ENCODE results near the gene KCTD17.

DNA sequence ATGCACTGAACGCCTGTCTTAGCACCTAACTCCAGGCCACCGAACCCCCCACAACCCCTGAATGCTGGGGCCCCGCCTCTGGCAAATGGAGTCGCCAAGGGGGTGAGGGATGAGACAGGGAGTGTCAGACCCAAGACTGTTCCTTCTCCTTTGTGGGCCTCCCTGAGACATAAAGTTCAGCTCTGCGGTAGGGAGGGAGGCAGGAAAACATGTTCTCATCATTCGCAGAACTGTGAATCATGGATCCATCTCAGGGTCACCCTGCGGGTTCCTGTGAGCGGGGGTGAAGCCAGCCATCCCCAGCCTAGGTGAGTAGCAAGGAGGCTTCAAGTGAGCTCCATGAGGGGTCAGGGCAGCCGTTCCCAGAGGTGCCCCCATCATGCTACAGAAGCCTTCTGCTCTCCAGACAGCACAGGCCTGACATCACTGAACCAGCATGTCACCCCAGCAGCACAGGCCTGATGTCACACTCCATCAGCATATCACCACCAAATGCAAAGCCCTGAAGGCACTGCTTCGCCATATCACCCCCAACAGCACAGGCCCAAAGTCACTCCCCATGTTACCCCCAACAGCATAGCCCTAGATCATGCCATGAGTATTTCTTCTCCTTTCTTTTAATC lies 30.8 kb downstream of the KCTD17 start:
- TF ChIP-seq, protein P1, sequence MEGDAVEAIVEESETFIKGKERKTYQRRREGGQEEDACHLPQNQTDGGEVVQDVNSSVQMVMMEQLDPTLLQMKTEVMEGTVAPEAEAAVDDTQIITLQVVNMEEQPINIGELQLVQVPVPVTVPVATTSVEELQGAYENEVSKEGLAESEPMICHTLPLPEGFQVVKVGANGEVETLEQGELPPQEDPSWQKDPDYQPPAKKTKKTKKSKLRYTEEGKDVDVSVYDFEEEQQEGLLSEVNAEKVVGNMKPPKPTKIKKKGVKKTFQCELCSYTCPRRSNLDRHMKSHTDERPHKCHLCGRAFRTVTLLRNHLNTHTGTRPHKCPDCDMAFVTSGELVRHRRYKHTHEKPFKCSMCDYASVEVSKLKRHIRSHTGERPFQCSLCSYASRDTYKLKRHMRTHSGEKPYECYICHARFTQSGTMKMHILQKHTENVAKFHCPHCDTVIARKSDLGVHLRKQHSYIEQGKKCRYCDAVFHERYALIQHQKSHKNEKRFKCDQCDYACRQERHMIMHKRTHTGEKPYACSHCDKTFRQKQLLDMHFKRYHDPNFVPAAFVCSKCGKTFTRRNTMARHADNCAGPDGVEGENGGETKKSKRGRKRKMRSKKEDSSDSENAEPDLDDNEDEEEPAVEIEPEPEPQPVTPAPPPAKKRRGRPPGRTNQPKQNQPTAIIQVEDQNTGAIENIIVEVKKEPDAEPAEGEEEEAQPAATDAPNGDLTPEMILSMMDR (conservative IDR thresholded peaks at IDR 0.05) = no peak
- TF ChIP-seq ZFX (IDR thresholded peaks at IDR 0.05) = no peak

Data from C4-2B (cell line).